CD4-positive, alpha-beta T cell (primary cell): ENCODE data around the gene GALM. TPM values are rescaled to one million over a fixed set of nuclear protein-coding genes. Genes with fewer than 3 reads are reported as not detected.

Source experiments
- ATAC-seq: fragments of 200-7000 bp; cut with Tn5 transposase; one replicate; pipeline ENCODE4 v1.10.0; 2022; ENCODE audit warnings: mild to moderate bottlenecking; ENCODE audit not compliant: poor library complexity
- CTCF ChIA-PET: fragments of 350-600 bp; sonication (Branson Sonifier 250); formaldehyde crosslinking; loops from one replicate; lab custom pipeline; 2021; ENCODE audit warnings: antibody characterized with exemption, inconsistent platforms; lab: Charles Lee
- POLR2A ChIA-PET: fragments of 350-600 bp; sonication (Branson Sonifier 250); formaldehyde crosslinking; loops from one replicate; lab custom pipeline; 2021; ENCODE audit warnings: antibody characterized with exemption, inconsistent platforms; lab: Charles Lee
- DNase-seq, 14 experiments: peaks; one replicate each; pipeline ENCODE4 v3.0.0-alpha.2; 2013 to 2020; ENCODE audit warnings: mixed read lengths in 2 of 14
- H3K27ac ChIP-seq, 2 donors: one replicate each; pipeline versions ENCODE4 v1.5.1 to v1.7.0; 2013; ENCODE audit warnings: low read length in 2 of 2, low read depth in 1 of 2, mild to moderate bottlenecking in 1 of 2
- H3K27me3 ChIP-seq, 2 experiments: 1 replicate in 1 of 2; 2 replicates in 1 of 2; pipeline versions ENCODE4 v1.6.1 to v1.7.0; 2013; ENCODE audit warnings: low read length in 2 of 2, control low read depth in 1 of 2, mild to moderate bottlenecking in 1 of 2, moderate library complexity in 1 of 2; ENCODE audit not compliant: insufficient read depth in 2 of 2, control insufficient read depth in 1 of 2
- H3K36me3 ChIP-seq: one replicate; pipeline ENCODE4 v1.6.1; 2013; ENCODE audit warnings: low read length, control low read depth; ENCODE audit not compliant: insufficient read depth
- H3K4me1 ChIP-seq: one replicate; pipeline ENCODE4 v1.6.1; 2013; ENCODE audit warnings: low read length, control low read depth; ENCODE audit not compliant: insufficient read depth
- H3K4me3 ChIP-seq: one replicate; pipeline ENCODE4 v1.5.1; 2013; ENCODE audit warnings: mild to moderate bottlenecking, low read length, moderate library complexity
- H3K9me3 ChIP-seq, 2 experiments: 1 replicate in 1 of 2; 2 replicates in 1 of 2; pipeline versions ENCODE4 v1.6.1 to v1.7.0; 2013; ENCODE audit warnings: low read length in 2 of 2, mild to moderate bottlenecking in 2 of 2, control low read depth in 1 of 2, moderate library complexity in 1 of 2; ENCODE audit not compliant: control insufficient read depth in 1 of 2, insufficient read depth in 1 of 2
- H3K27ac Mint-ChIP-seq: one replicate; pipeline ENCODE4 v1.8.0; 2020; ENCODE audit warnings: mixed read lengths
- H3K27me3 Mint-ChIP-seq: one replicate; pipeline ENCODE4 v1.8.0; 2021; ENCODE audit warnings: mixed read lengths
- H3K36me3 Mint-ChIP-seq: one replicate; pipeline ENCODE4 v1.8.0; 2021; ENCODE audit warnings: low read depth, mixed read lengths
- H3K4me1 Mint-ChIP-seq: one replicate; pipeline ENCODE4 v1.8.0; 2021; ENCODE audit warnings: low read depth, mixed read lengths
- H3K4me3 Mint-ChIP-seq: one replicate; pipeline ENCODE4 v1.8.0; 2020; ENCODE audit warnings: mild to moderate bottlenecking, mixed read lengths
- H3K9me3 Mint-ChIP-seq: one replicate; pipeline ENCODE4 v1.8.0; 2020; ENCODE audit warnings: mixed read lengths
- CTCF ChIP-seq: fragments of 200-600 bp; IDR thresholded peaks from one replicate; pipeline ENCODE4 v1.8.0; 2022; ENCODE audit warnings: antibody characterized with exemption, mild to moderate bottlenecking
- intact Hi-C, 2 experiments: fragments of 100-400 bp; cut with DNase I in 1 of 2; cut with micrococcal nuclease in 1 of 2; formaldehyde crosslinking; loops; one replicate each; pipeline versions ENCODE4 v1.15.1 to v1.9.0; 2023 to 2025; cut with DNase I, micrococcal nuclease
- total RNA-seq, 174 experiments: library from RNA in 2 of 174; stranded (reverse) in 2 of 174; gene quantifications; one replicate each; pipeline ENCODE4 v1.2.3 and lab custom pipeline; 2021 to 2026

Gene GALM
- total RNA-seq, 2 experiments from 2014 or later: 5.9 to 7.0 TPM

- intact Hi-C loops: loop anchor here (1.0 to 10.0 kb wide), 3 partner anchors 141 to 1658 kb away; partner anchors contain the start of genes HNRNPLL (in 2 of the 2), GPATCH11 (in 1 of the 2) and HEATR5B (in 1 of the 2)
- no peaks in the 10 kb centered on the region for H3K9me3 Mint-ChIP-seq
- peak overlapping the region; percentile 94 for H3K27ac Mint-ChIP-seq
- Histone ChIP-seq H3K27me3 (no peaks in the 10 kb centered on the region), H3K36me3 (peaks cover 67% of the 10 kb centered on the region), H3K9me3 (no peaks in the 10 kb centered on the region), H3K27ac (no peak overlapping the region), H3K4me1 (peaks cover 27% of the 10 kb centered on the region), H3K4me3 (no peak overlapping the region)
- H3K27me3 Mint-ChIP-seq: no peaks in the 10 kb centered on the region
- ChIA-PET POLR2A (interaction anchor here (0.6 to 6.7 kb wide), 12 partner anchors 8 to 378 kb away, joined by 3 to 66 read pairs (median 3); partner anchors contain the start of genes GALM, SOS1 and SRSF7), CTCF (interaction anchor here (1.2 to 2.5 kb wide), 4 partner anchors 139 to 165 kb away, joined by 3 to 12 read pairs (median 8); no protein-coding TSS in a partner anchor)
- no peak for TF ChIP-seq CTCF
- no peak overlapping the region for H3K4me3 Mint-ChIP-seq
- H3K4me1 Mint-ChIP-seq: peaks cover 72% of the 10 kb centered on the region
- DNase-seq (peak in 1 of 14 experiments; percentile 46), ATAC-seq (peak; percentile 20)
- peaks cover 88% of the 10 kb centered on the region for H3K36me3 Mint-ChIP-seq
Measured at GRCh38 chr2:38742797-38743559, 77.1 kb downstream of the GALM start.

GRCh38 chr2:38743672-38744398, 77.9 kb downstream of the GALM start:
- H3K36me3 Mint-ChIP-seq: peaks cover 88% of the 10 kb centered on the region
- H3K9me3 ChIP-seq: no peaks in the 10 kb centered on the region
- H3K4me1 ChIP-seq: peaks cover 34% of the 10 kb centered on the region
- no peaks in the 10 kb centered on the region for H3K9me3 Mint-ChIP-seq
- ATAC-seq: no peak
- CTCF ChIA-PET: interaction anchor here (1.4 to 1.9 kb wide), 3 partner anchors 140 to 164 kb away, joined by 4 to 12 read pairs (median 7); no protein-coding TSS in a partner anchor
- H3K27ac ChIP-seq: no peak overlapping the region
- peak overlapping the region; percentile 23 for H3K4me3 Mint-ChIP-seq
- H3K36me3 ChIP-seq: peaks cover 74% of the 10 kb centered on the region
- POLR2A ChIA-PET: interaction anchor here (0.6 to 6.7 kb wide), 12 partner anchors 7 to 377 kb away, joined by 3 to 66 read pairs (median 3); partner anchors contain the start of genes GALM, SOS1 and SRSF7
- intact Hi-C loops: loop anchor here (5.0 to 10.0 kb wide), 2 partner anchors 142 to 1659 kb away; partner anchors contain the start of genes HNRNPLL (in 2 of the 2), GPATCH11 (in 1 of the 2) and HEATR5B (in 1 of the 2)
- peak overlapping the region; percentile 94 for H3K27ac Mint-ChIP-seq
- no peak for DNase-seq
- H3K4me1 Mint-ChIP-seq: peaks cover 80% of the 10 kb centered on the region
- H3K27me3 ChIP-seq: no peaks in the 10 kb centered on the region
- H3K4me3 ChIP-seq: no peak overlapping the region
- TF ChIP-seq CTCF: no peak
- no peaks in the 10 kb centered on the region for H3K27me3 Mint-ChIP-seq

DNA sequence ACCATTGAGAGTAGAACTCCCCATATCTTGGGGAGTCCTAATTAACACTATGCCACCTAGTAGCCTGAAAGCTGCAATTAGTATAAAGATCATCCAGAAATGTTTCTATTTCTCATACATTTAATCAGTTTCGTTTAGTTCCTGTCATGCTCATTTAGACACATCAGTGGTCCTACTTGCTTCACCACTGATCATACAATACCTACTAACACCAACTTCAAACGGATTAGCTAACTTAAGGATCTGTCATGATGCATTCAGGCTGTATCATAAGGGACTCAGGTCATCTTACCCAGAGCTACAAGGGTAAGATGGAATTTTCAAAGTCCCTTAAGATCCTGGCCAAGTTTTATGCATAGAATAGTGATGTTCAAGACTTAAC, 78.5 kb downstream of the GALM start:
- Mint-ChIP-seq H3K27me3 (no peaks in the 10 kb centered on the region), H3K36me3 (peaks cover 88% of the 10 kb centered on the region), H3K9me3 (no peaks in the 10 kb centered on the region), H3K4me1 (peaks cover 81% of the 10 kb centered on the region), H3K27ac (peak overlapping the region; percentile 94), H3K4me3 (peak overlapping the region; percentile 23)
- H3K36me3 ChIP-seq: peaks cover 79% of the 10 kb centered on the region
- H3K9me3 ChIP-seq: no peaks in the 10 kb centered on the region
- no peaks in the 10 kb centered on the region for H3K27me3 ChIP-seq
- POLR2A ChIA-PET: interaction anchor here (0.7 to 1.6 kb wide), 6 partner anchors 10 to 376 kb away, joined by 3 to 4 read pairs (median 3); partner anchors contain the start of gene SOS1
- H3K4me3 ChIP-seq: no peak overlapping the region
- CTCF ChIA-PET: interaction anchor here (1.4 to 1.9 kb wide), 3 partner anchors 141 to 165 kb away, joined by 4 to 12 read pairs (median 7); no protein-coding TSS in a partner anchor
- ATAC-seq (no peak), DNase-seq (peak in 1 of 14 experiments; percentile 21)
- TF ChIP-seq CTCF: no peak
- no peak overlapping the region for H3K27ac ChIP-seq
- peaks cover 38% of the 10 kb centered on the region for H3K4me1 ChIP-seq
- intact Hi-C loops: loop anchor here (5.0 to 10.0 kb wide), 2 partner anchors 142 to 1660 kb away; partner anchors contain the start of genes HNRNPLL (in 2 of the 2), GPATCH11 (in 1 of the 2) and HEATR5B (in 1 of the 2)
